Ovary (tissue), 3 donors: ENCODE data around the gene HIPK2.

Experiments used
- POLR2A ChIP-seq: fragments of 450-650 bp; IDR thresholded peaks from one replicate; pipeline ENCODE4 v1.6.1; 2017; ENCODE audit warnings: antibody characterized with exemption, mild to moderate bottlenecking, moderate library complexity
- TF ChIP-seq, protein P1 (sequence below), 3 donors: fragments of 450-650 bp in 2 of 3; fragments of 200-600 bp in 1 of 3; IDR thresholded peaks; one replicate each; pipeline versions ENCODE4 v1.5.1 to v1.8.0; 2016 to 2022; ENCODE audit warnings: antibody characterized with exemption in 3 of 3, mild to moderate bottlenecking in 1 of 3
- donor health status: DM: no; HTN: no; CAD: no.

GRCh38 chr7:139821349-139822105 lies 43.7 kb upstream of the HIPK2 start:
- TF ChIP-seq, protein P1, sequence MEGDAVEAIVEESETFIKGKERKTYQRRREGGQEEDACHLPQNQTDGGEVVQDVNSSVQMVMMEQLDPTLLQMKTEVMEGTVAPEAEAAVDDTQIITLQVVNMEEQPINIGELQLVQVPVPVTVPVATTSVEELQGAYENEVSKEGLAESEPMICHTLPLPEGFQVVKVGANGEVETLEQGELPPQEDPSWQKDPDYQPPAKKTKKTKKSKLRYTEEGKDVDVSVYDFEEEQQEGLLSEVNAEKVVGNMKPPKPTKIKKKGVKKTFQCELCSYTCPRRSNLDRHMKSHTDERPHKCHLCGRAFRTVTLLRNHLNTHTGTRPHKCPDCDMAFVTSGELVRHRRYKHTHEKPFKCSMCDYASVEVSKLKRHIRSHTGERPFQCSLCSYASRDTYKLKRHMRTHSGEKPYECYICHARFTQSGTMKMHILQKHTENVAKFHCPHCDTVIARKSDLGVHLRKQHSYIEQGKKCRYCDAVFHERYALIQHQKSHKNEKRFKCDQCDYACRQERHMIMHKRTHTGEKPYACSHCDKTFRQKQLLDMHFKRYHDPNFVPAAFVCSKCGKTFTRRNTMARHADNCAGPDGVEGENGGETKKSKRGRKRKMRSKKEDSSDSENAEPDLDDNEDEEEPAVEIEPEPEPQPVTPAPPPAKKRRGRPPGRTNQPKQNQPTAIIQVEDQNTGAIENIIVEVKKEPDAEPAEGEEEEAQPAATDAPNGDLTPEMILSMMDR (IDR thresholded peaks at IDR 0.05): no peak
- TF ChIP-seq POLR2A: no peak
